D341Med (cell line): ENCODE measurements around the gene CRYGD.

Source experiments
- DNase-seq: peaks from one replicate; pipeline ENCODE4 v3.0.0; 2012; ENCODE audit warnings: low spot score

Gene CRYGD

DNA sequence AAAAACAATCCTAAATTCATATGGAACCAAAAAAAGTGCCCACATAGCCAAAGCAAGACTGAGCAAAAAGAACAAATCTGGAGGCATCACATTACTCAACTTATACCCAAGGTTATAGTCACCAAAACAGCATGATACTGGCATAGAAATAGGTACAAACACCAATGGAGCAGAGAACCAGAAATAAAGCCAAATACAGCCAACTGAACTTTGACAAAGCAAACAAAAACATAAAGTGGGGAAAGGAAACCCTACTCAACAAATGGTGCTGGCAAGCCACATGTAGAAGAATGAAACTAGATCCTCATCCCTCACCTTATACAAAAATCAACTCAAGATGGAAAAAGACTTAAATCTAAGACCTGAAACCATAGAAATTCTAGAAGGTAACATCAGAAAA, 40.5 kb downstream of the CRYGD start:
- DNase-seq: no peak

GRCh38 chr2:208077276-208077675, 47.0 kb downstream of the CRYGD start:
- no peak for DNase-seq

DNA sequence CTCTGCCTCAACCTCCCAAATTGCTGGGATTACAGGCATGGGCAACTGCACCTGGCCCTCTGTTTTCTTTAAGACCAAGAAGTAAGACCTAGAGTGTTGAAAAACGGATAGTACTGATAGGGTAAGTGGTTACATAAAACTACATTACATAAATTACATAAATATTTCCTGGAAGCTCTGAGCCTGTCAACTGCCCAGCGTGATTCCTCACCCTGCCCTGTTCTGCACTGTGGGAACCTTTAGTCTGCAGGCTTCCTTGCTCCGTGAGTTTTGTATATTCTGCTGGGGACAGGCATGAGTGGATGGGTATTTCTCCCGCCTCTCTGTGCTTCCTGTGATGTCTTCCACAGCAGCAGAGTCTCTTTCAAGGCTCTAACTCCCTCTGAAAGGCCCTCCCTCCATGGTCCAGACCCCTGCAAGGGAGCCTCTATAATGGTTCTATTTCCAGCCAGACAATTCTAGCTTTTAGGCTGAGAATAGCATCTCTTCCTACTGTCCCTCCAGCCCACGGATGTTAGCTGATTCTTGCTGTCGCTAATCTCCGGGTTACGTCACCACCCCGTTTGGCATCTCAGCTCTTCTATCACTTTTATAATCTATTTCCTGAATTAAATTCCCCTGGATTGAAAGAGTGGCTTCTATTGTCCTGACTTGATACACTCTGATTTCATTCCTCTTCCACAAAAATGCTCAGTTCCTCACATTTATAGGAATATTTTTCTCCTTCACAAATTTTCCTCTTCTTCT, 49.5 kb downstream of the CRYGD start:
- DNase-seq: no peak

DNA sequence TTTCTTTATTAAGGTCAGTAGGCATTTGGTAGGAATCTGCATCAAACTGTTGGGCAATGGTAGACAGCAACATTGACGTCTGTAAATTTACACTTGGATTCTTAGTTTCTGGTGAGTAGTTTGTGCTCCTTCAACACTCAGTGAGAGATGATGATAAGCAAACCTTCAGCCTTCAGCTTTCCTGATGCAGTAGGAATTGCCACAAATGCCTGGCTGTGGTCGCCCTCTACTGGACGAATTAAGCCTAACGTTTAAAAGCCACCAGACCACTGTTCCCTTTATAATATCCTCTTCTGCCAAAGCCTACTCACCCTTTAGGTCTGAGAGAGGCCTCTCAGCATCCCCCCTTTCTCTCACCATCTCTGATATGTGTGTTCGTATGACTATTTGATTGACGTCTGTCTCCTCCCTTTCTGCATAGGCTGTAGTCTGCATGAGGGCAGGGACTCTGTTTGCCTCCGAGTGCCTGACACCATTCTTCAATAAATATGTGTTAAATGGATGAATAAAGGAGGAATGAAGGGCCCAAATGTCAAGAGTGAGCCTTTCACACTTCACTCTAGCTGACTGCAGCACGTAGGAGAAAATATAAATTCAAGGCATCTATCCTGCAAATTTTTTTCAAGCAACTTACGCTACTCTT, 52.0 kb downstream of the CRYGD start:
- peak; percentile 71 for DNase-seq
